Pancreas (tissue), 10 donors: Measurements from ENCODE around the gene ZNF512B. TPM values are rescaled to one million over a fixed set of nuclear protein-coding genes. Genes with fewer than 3 reads are reported as not detected.

Experiments used
- ATAC-seq, 4 donors: fragments of 200-7000 bp; cut with Tn5 transposase; one replicate each; pipeline versions ENCODE4 v1.8.0 to v1.9.1; 2020; ENCODE audit warnings: mild to moderate bottlenecking in 4 of 4, moderate library complexity in 4 of 4
- DNase-seq, 6 donors: peaks; one replicate each; pipeline ENCODE4 v3.0.0-alpha.2; 2020
- FAIRE-seq: peaks from 2 replicates; lab custom pipeline; 2012; peaks lifted over from hg19 to GRCh38; lab: Jason Lieb, UNC
- H3K27ac ChIP-seq, 4 donors: fragments of 200-600 bp; sonication (generic); 1 replicate in 3 of 4; 2 replicates in 1 of 4; pipeline versions ENCODE4 v1.5.0 to v1.8.0; 2020
- H3K27me3 ChIP-seq, 4 donors: fragments of 200-600 bp; one replicate each; pipeline ENCODE4 v1.8.0; 2021
- H3K36me3 ChIP-seq, 3 donors: fragments of 200-600 bp; sonication (generic) in 1 of 3; one replicate each; pipeline versions ENCODE4 v1.5.0 to v1.8.0; 2020 to 2021
- H3K4me1 ChIP-seq, 3 donors: fragments of 200-600 bp; one replicate each; pipeline ENCODE4 v1.8.0; 2021
- H3K4me3 ChIP-seq, 4 donors: fragments of 200-600 bp; sonication (generic) in 2 of 4; one replicate each; pipeline versions ENCODE4 v1.5.0 to v1.8.0; 2020 to 2021
- H3K9me3 ChIP-seq, 4 donors: fragments of 200-600 bp; one replicate each; pipeline ENCODE4 v1.8.0; 2021
- CTCF ChIP-seq, 4 donors: fragments of 200-600 bp; sonication (generic) in 3 of 4; IDR thresholded peaks; one replicate each; pipeline versions ENCODE4 v1.5.0 to v1.8.0; 2021; ENCODE audit warnings: antibody characterized with exemption in 4 of 4
- WGBS, 2 donors: extraction: QIAGEN DNeasy Blood & Tissue Kit; methylation state at CpG; one replicate each; pipeline ENCODE4 v1.1.7; 2013; 5-methylcytosine and 5-hydroxymethylcytosine counted together
- intact Hi-C, 3 donors: fragments of 100-400 bp; cut with DNase I; formaldehyde crosslinking; loops; one replicate each; pipeline versions ENCODE4 v1.11.1 to v1.14.2; 2022
- polyA plus RNA-seq, 2 donors: library from polyadenylated mRNA; stranded (reverse); fragments of 200-250 nt; gene quantifications; one replicate each; pipeline ENCODE4 v1.2.3, GENCODE V29; 2013
- total RNA-seq, 6 donors: library from RNA; stranded (reverse); fragmentation: NEBNext Ultra II Directional in 4 of 6; extraction: Animal tissue kit (Norgen Biotek cat#: 25700) in 4 of 6; gene quantifications; one replicate each; pipeline versions ENCODE4 v1.2.1 to v1.2.4, GENCODE V29; 2021 to 2023
- donor health status: healthy with polysubstance abuse.
- donor health status: DM: no; HTN: no; CAD: no; lungs with moderate emphysema.
- donor health status: DM: no; HTN: no; CAD: no.
- donor health status: control.
- donor health status: control.
- donor health status: Bipolar disorder and iron deficiency.
- donor health status: DM: yes; HTN: yes; CAD: no.
- donor health status: DM: no; HTN: no; CAD: no.
- donor health status: DM: no; HTN: no; CAD: no.
- donor health status: DM: yes; HTN: yes; CAD: no.

ZNF512B gene
- total and polyA plus RNA-seq, 8 donors: 8.5 to 22.0 (median 11.4) TPM

- WGBS, 2 donors: 92 to 96% methylated on average over 13 of the region's 13 CpGs
- no peak for FAIRE-seq
- no peak overlapping the region for H3K27ac ChIP-seq
- TF ChIP-seq CTCF (IDR thresholded peaks at IDR 0.05): no peak
- H3K9me3 ChIP-seq: no peaks in the 10 kb centered on the region
- intact Hi-C loops: loop anchor here in 1 of 3 donors (10.0 kb wide), 1 partner anchor 422 kb away; the partner anchor contains the start of gene SRMS
- H3K4me3 ChIP-seq: no peak overlapping the region
- peak in 2 of 6 donors; percentile 38 to 63 for DNase-seq
- H3K27me3 ChIP-seq: no peaks in the 10 kb centered on the region
- H3K36me3 ChIP-seq: peaks cover 0 to 23% (median 11%) of the 10 kb centered on the region in 3 donors
- ATAC-seq: no peak
- peaks cover 0 to 7% (median 0%) of the 10 kb centered on the region in 3 donors for H3K4me1 ChIP-seq
Measured at GRCh38 chr20:63966944-63967322, 2.8 kb downstream of the ZNF512B start.

GRCh38 chr20:63966172-63966943, 3.4 kb downstream of the ZNF512B start:
- Histone ChIP-seq H3K27ac (no peak overlapping the region), H3K4me3 (no peak overlapping the region), H3K9me3 (no peaks in the 10 kb centered on the region), H3K27me3 (no peaks in the 10 kb centered on the region), H3K4me1 (peaks cover 0 to 7% (median 0%) of the 10 kb centered on the region in 3 donors), H3K36me3 (peaks cover 0 to 29% (median 11%) of the 10 kb centered on the region in 3 donors)
- 93 to 98% methylated on average over 27 of the region's 27 CpGs for WGBS, 2 donors
- intact Hi-C loops: loop anchor here in 1 of 3 donors (10.0 kb wide), 1 partner anchor 422 kb away; the partner anchor contains the start of gene SRMS
- FAIRE-seq (no peak), DNase-seq (peak in 2 of 6 donors; percentile 35 to 72), ATAC-seq (no peak)
- no peak for TF ChIP-seq CTCF (IDR thresholded peaks at IDR 0.05)

- H3K4me1 ChIP-seq: peaks cover 0 to 5% (median 0%) of the 10 kb centered on the region in 3 donors
- TF ChIP-seq CTCF (IDR thresholded peaks at IDR 0.05): no peak
- no peak overlapping the region for H3K27ac ChIP-seq
- H3K27me3 ChIP-seq: no peaks in the 10 kb centered on the region
- DNase-seq (peak in 2 of 6 donors; percentile 52 to 70), FAIRE-seq (no peak), ATAC-seq (no peak)
- 95 to 97% methylated on average over 16 of the region's 16 CpGs for WGBS, 2 donors
- no peaks in the 10 kb centered on the region for H3K9me3 ChIP-seq
- H3K4me3 ChIP-seq: no peak overlapping the region
- intact Hi-C loops: loop anchor here in 1 of 3 donors (10.0 kb wide), 1 partner anchor 420 kb away; the partner anchor contains the start of gene SRMS
- H3K36me3 ChIP-seq: peaks cover 0 to 36% (median 11%) of the 10 kb centered on the region in 3 donors
Measured at GRCh38 chr20:63964412-63964811, 5.3 kb downstream of the ZNF512B start.

GRCh38 chr20:63963784-63964301, 5.9 kb downstream of the ZNF512B start:
- intact Hi-C loops: loop anchor here in 1 of 3 donors (10.0 kb wide), 1 partner anchor 419 kb away; the partner anchor contains the start of gene SRMS
- no peaks in the 10 kb centered on the region for H3K9me3 ChIP-seq
- WGBS, 2 donors: 94 to 97% methylated on average over 15 to 16 of the region's 16 CpGs
- no peak overlapping the region for H3K4me3 ChIP-seq
- H3K36me3 ChIP-seq: peaks cover 0 to 36% (median 11%) of the 10 kb centered on the region in 3 donors
- peaks cover 0 to 3% (median 0%) of the 10 kb centered on the region in 3 donors for H3K4me1 ChIP-seq
- H3K27me3 ChIP-seq: no peaks in the 10 kb centered on the region
- no peak overlapping the region for H3K27ac ChIP-seq
- ATAC-seq (no peak), DNase-seq (peak in 1 of 6 donors; percentile 30), FAIRE-seq (no peak)
- TF ChIP-seq CTCF (IDR thresholded peaks at IDR 0.05): no peak
